Measurements from ENCODE around the gene CDC42SE1. TPM values are rescaled to one million over a fixed set of nuclear protein-coding genes. Genes with fewer than 3 reads are reported as not detected.

Gene CDC42SE1
- total RNA-seq, 1 experiment from 2014 or later, result 62.8 TPM

- Histone ChIP-seq H3K9me3 (ENCODE audit: insufficient read depth, low read depth) (no peaks in the 10 kb centered on the region), H3K4me3 (no peak overlapping the region), H3K79me2 (ENCODE audit: low read depth) (no peaks in the 10 kb centered on the region), H3K4me1 (replicated peaks; ENCODE audit: insufficient read depth) (peaks cover 40% of the 10 kb centered on the region), H3K9me2 (ENCODE audit: insufficient read depth) (no peaks in the 10 kb centered on the region), H3K36me3 (ENCODE audit: low read depth) (no peaks in the 10 kb centered on the region), H4K20me1 (ENCODE audit: insufficient read depth) (no peaks in the 10 kb centered on the region), H2AFZ (no peak overlapping the region), H3K4me2 (no peak overlapping the region), H3K27ac (no peak overlapping the region), H3K27me3 (ENCODE audit: insufficient read depth, low read depth) (no peaks in the 10 kb centered on the region), H3F3A (ENCODE audit: insufficient read depth, low read depth) (peaks cover 18% of the 10 kb centered on the region)
- BruUV-seq (replicated peaks), result no TSS peak
- CTCF ChIA-PET, result interaction anchor here (0.6 kb wide), 1 partner anchor 28 kb away, joined by 5 read pairs; the partner anchor contains the start of gene CERS2
- no peak for DNase-seq
- no peak for TF ChIP-seq EZH2 (IDR thresholded peaks at IDR 0.05; ENCODE audit: low read depth)
- no peak for TF ChIP-seq CTCF (conservative IDR thresholded peaks at IDR 0.05)
- intact Hi-C loops (cut with micrococcal nuclease; ENCODE audit: unreplicated experiment), result no loop called here
- POLR2A ChIA-PET (ENCODE audit: unreplicated experiment), result interaction anchor here (0.7 kb wide), 1 partner anchor 743 kb away, joined by 4 read pairs; no protein-coding TSS in a partner anchor
Observed at GRCh38 chr1:151002051-151002450, 57.4 kb downstream of the CDC42SE1 start.

- no TSS peak for BruUV-seq (replicated peaks)
- Histone ChIP-seq H3K4me1 (replicated peaks; ENCODE audit: insufficient read depth) (peaks cover 36% of the 10 kb centered on the region), H3K4me2 (no peak overlapping the region), H3K27me3 (ENCODE audit: insufficient read depth, low read depth) (no peaks in the 10 kb centered on the region), H3K36me3 (ENCODE audit: low read depth) (no peaks in the 10 kb centered on the region), H3K4me3 (no peak overlapping the region), H2AFZ (no peak overlapping the region), H3K79me2 (ENCODE audit: low read depth) (no peaks in the 10 kb centered on the region), H3K9me2 (ENCODE audit: insufficient read depth) (no peaks in the 10 kb centered on the region), H3K9me3 (ENCODE audit: insufficient read depth, low read depth) (no peaks in the 10 kb centered on the region), H3F3A (ENCODE audit: insufficient read depth, low read depth) (peaks cover 16% of the 10 kb centered on the region), H4K20me1 (ENCODE audit: insufficient read depth) (no peaks in the 10 kb centered on the region), H3K27ac (no peak overlapping the region)
- intact Hi-C loops (cut with micrococcal nuclease; ENCODE audit: unreplicated experiment), result no loop called here
- ChIA-PET CTCF (interaction anchor here (0.6 kb wide), 1 partner anchor 27 kb away, joined by 5 read pairs; the partner anchor contains the start of gene CERS2), POLR2A (ENCODE audit: unreplicated experiment) (interaction anchor here (0.6 to 0.7 kb wide), 2 partner anchors 304 to 742 kb away, joined by 4 read pairs; partner anchors contain the start of gene GOLPH3L)
- TF ChIP-seq EZH2 (IDR thresholded peaks at IDR 0.05; ENCODE audit: low read depth), result no peak
- DNase-seq, result no peak
Observed at GRCh38 chr1:151001602-151002001, 57.8 kb downstream of the CDC42SE1 start.

Other genes with a start within 250 kb of the CDC42SE1 start
- 30.3 and 35.1 TPM in 2 replicates for gene ARNT, start 183.0 kb downstream of the CDC42SE1 start, total RNA-seq (2021)
- gene CTXND2, start 172.5 kb downstream of the CDC42SE1 start, total RNA-seq (2021), result not detected in 2 replicates
- 45.6 and 51.1 TPM in 2 replicates for gene SETDB1, start 133.3 kb downstream of the CDC42SE1 start, total RNA-seq (2021)
- gene CERS2, start 84.8 kb downstream of the CDC42SE1 start, total RNA-seq (2021), result 113 TPM in 2 replicates
- gene ANXA9, start 77.3 kb downstream of the CDC42SE1 start, total RNA-seq (2021), result 10.6 and 12.9 TPM in 2 replicates
- gene MINDY1, start 52.7 kb downstream of the CDC42SE1 start, total RNA-seq (2021), result 15.6 and 17.6 TPM in 2 replicates
- 26.6 and 30.7 TPM in 2 replicates for gene PRUNE1, start 51.2 kb downstream of the CDC42SE1 start, total RNA-seq (2021)
- 3.0 and 3.6 TPM in 2 replicates for gene BNIPL, start 23.0 kb downstream of the CDC42SE1 start, total RNA-seq (2021)
- gene C1orf56, start 11.9 kb downstream of the CDC42SE1 start, total RNA-seq (2021), result 1.8 and 2.3 TPM in 2 replicates
- gene MLLT11, start 775 bp upstream of the CDC42SE1 start, total RNA-seq (2021), result 15.0 and 23.3 TPM in 2 replicates
- 6.4 and 6.6 TPM in 2 replicates for gene GABPB2, start 11.1 kb upstream of the CDC42SE1 start, total RNA-seq (2021)
- gene SEMA6C, start 87.0 kb upstream of the CDC42SE1 start, total RNA-seq (2021), result 5.6 and 6.1 TPM in 2 replicates
- gene TNFAIP8L2, start 97.0 kb upstream of the CDC42SE1 start, total RNA-seq (2021), result not detected in 2 replicates
- 7.6 and 12.8 TPM in 2 replicates for gene LYSMD1, start 106.3 kb upstream of the CDC42SE1 start, total RNA-seq (2021)
- 42.5 and 47.7 TPM in 2 replicates for gene SCNM1, start 106.5 kb upstream of the CDC42SE1 start, total RNA-seq (2021)
- gene TMOD4, start 116.4 kb upstream of the CDC42SE1 start, total RNA-seq (2021), result 1.2 TPM in 1 of 2 replicates, not detected in the other
- gene VPS72, start 130.6 kb upstream of the CDC42SE1 start, total RNA-seq (2021), result 63.9 and 72.5 TPM in 2 replicates
- gene PIP5K1A, start 138.9 kb upstream of the CDC42SE1 start, total RNA-seq (2021), result 69.7 and 76.4 TPM in 2 replicates
- 230 and 255 TPM in 2 replicates for gene PSMD4, start 195.1 kb upstream of the CDC42SE1 start, total RNA-seq (2021)
- 26.6 and 28.7 TPM in 2 replicates for gene ZNF687, start 222.7 kb upstream of the CDC42SE1 start, total RNA-seq (2021)

Data from PC-9 (cell line).